ENCODE measurements around the gene CD163.
"Not testable (repeated sequence)": the region's sequence is repeated elsewhere in the genome, so short reads cannot be mapped to it uniquely, and the experiment has no call there.

CD163 gene

GRCh38 chr12:7448099-7448498 lies 55.5 kb downstream of the CD163 start:
- no peak for DNase-seq

- DNase-seq: no peak
Observed at GRCh38 chr12:7444537-7444936, 59.0 kb downstream of the CD163 start.

GRCh38 chr12:7444076-7444475 lies 59.5 kb downstream of the CD163 start, which contains the start of gene CD163L1:
TSS of gene CD163L1 (minus strand) at chr12:7444153. CDS start at chr12:7444127, 26 bp downstream.
- no peak for DNase-seq

GRCh38 chr12:7441216-7441615 lies 62.4 kb downstream of the CD163 start:
- DNase-seq: no peak

GRCh38 chr12:7439579-7440505 lies 63.7 kb downstream of the CD163 start:
- peak; percentile 53 for DNase-seq

- DNase-seq: not testable (repeated sequence)
Observed at GRCh38 chr12:7438291-7438995, 65.1 kb downstream of the CD163 start.

- not testable (repeated sequence) for DNase-seq
Observed at GRCh38 chr12:7437494-7437893, 66.1 kb downstream of the CD163 start.

- DNase-seq: no peak
Observed at GRCh38 chr12:7434670-7435069, 68.9 kb downstream of the CD163 start.

GRCh38 chr12:7433276-7433822 lies 70.2 kb downstream of the CD163 start:
- DNase-seq: no peak

- DNase-seq: no peak
Observed at GRCh38 chr12:7431993-7432685, 71.4 kb downstream of the CD163 start.

Data from stimulated activated CD8-positive, alpha-beta memory T cell treated with anti-CD3 and anti-CD28 coated beads, Interleukin-4, amount 100 ng/mL, for 48 hours (primary cell).